Ecto neural progenitor cell (in vitro differentiated cells): ENCODE results near the gene PARP1.

Experiments
- DNase-seq: peaks from one replicate; pipeline ENCODE4 v3.0.0-alpha.2; 2018; ENCODE audit warnings: low spot score

Gene PARP1

DNA sequence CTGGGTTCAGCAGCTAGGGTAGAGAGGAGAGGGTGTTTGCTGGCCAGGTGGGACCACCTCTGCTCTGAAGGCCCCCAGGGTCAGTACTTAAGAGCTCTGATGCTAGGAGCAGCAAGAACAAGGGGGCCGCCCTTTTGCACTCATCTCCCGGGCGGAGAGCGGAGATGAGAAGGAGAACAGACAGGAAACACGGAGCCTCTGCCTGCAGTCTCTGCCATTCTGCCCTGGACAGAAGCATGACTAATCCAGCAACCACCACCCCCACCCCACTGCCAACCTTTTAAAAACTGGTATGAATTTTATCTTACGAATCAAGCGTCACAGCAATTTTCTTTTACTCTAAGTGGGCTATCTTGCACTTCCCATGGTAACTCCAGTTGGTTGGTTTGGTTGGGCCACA is 34.5 kb downstream of the PARP1 start:
- no peak for DNase-seq

- no peak for DNase-seq
Observed at GRCh38 chr1:226372885-226373284, 35.0 kb downstream of the PARP1 start.

- DNase-seq, result no peak
Observed at GRCh38 chr1:226371866-226372490, 35.9 kb downstream of the PARP1 start.

- no peak for DNase-seq
Observed at GRCh38 chr1:226371027-226371694, 36.7 kb downstream of the PARP1 start.

DNA sequence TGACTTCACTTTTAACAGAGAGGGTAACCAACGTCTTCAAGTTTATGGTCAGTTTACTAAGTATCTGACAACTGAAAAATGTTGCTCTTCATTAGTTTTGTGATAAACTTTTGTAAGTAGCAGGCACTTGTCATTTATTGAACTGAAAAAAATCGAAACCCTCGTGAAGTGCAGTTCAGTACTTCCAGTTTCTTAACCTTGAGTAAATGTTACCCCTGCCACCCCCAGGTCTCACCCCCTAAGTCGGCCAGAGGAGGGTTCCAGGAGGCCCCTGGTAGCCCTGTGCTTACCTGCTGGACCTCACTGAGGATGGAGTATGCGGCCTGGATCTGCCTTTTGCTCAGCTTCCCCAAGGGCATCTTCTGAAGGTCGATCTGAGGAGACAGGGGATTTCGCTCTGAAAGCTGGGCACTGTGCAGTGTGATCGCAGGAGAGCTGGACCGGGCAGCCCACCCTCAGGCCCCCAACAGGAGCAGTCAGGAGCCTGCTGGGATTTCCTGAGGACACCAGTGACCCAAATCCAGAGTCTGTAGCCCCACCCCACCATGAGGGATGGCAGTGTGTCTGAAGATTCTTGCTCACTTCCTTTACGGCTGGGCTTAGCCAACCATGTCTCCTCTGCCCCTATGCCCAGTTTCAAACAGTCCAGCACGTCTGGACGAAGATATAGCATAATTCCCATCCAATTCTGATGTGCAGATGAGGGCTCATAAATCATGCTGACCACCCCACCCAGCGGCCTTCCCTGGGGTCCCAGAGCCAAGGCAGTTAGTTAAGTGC is 37.6 kb downstream of the PARP1 start:
- no peak for DNase-seq

- DNase-seq, result no peak
Observed at GRCh38 chr1:226369110-226369509, 38.8 kb downstream of the PARP1 start.

DNA sequence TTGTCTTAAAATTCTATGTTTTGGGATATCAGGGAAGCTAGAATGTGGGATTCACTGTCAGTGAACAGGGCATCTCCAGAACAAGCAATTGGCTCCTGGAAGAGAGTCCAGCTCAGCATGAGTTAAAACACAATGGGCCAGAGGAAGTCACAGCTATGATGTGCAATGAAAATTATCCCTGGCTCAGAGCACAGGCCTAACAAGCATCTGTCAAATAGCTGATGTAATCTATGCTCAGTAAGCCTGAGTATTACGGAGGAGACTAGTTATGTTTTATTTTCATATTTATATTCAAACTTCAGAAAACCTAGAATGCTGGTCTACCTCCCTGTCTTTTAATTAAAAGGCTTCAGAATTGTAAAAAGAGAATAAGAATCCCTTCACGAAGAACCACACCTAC is 41.6 kb downstream of the PARP1 start:
- no peak for DNase-seq

- DNase-seq, result no peak
Observed at GRCh38 chr1:226365831-226366231, 42.1 kb downstream of the PARP1 start.

GRCh38 chr1:226364901-226365565 is 42.9 kb downstream of the PARP1 start:
- DNase-seq, result no peak

DNA sequence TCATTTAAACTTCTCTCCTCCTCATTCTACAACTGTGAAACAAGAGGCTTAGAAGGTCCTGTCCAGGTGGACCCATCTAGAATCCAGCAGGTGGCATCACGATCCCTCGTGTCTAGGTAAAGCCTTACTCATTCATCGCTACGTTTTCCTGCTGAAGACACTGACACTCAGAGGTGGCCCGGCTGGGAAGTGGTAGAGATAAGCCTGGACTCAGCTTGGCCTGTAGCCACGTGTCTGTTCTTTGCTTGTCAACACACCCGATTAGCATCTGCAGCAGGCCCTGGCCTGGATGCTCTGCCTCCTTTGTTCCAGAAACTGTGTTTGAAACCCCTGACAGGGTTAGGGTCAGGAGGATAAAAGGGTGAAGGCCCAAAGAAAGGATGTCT is 43.4 kb downstream of the PARP1 start:
- no peak for DNase-seq

DNA sequence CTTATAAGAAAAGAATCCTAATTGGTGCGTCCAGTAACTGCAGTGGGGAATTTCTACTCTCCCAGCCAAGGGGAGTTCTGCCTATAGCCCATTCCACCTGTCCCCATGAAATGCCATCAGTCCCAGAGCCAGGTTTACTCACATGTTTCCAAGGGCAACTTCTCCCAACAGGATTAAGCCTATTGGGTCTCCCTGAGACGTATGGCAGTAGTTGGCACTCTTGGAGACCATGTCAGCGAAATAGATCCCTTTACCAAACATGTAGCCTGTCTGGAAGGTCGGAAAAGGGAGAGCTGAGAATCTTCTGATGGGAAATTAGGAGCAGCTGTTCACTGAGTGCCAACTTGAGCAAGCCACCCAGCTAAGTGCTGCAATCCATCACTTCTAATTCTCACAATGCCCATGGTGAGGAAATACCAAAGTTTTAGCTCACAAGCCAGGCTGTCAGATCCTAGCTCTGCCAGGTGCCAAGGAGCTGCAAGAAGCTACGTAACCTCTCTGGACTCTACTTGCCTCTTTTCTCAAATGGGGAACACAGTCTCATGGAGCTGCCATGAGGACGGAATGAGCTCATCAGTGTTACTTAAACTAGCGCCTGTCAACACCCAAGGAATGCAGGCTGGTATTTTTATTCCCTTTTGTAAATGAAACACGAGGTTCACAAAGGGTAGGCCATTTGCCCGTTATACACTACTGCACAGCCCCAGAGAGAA is 43.9 kb downstream of the PARP1 start:
- DNase-seq, result no peak

GRCh38 chr1:226362891-226363447 is 44.9 kb downstream of the PARP1 start:
- DNase-seq, result no peak

- no peak for DNase-seq
Observed at GRCh38 chr1:226362361-226362760, 45.5 kb downstream of the PARP1 start.

DNA sequence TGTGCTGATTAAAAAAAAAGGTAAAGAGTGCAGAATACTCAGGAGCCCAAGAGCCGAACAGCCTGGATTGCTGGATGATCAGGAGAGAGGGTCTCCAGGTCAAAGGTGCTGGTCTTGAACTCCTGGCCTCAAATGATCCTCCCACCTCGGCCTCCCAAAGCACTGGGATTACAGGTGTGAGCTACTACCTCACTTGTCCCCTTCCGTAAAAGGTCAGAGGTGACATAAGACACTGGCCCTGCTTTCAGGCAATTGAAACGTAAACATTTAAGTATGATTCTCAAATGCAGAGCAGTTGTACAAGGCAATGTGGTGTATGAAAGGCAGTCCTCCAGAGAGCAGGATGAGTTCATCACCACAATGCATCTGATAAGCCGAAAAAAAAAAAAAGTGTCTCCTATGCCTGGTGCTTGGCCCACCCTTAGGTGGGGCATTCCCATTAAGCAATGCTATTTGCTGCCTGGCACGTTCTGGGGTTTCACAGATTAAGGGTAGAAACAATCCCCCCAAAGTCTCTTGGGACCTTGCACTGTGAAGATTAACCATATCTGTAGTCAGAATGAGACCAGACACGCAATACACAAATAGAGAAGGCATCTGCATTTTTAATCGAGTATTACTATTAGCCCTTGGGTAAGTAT is 47.7 kb downstream of the PARP1 start:
- no peak for DNase-seq

DNA sequence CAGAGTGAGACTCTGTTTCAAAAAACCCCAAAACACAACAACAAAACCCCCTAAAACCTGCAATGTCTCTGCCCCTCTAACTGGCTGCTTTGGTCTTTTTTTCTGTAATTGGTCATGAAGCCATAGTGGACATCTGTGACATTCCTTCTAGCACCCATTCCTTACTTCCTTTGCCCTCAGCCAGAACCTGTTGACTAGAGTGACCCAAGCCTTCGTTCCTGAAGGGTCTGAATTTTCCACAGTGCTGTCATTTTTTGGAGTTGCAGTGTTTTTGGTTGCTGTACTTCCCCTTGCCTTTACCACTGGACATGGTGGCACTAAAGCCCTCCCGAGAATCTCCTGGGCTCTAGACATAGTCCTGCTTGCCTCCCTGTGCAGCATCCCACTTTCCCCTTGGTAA is 50.5 kb downstream of the PARP1 start:
- no peak for DNase-seq

DNA sequence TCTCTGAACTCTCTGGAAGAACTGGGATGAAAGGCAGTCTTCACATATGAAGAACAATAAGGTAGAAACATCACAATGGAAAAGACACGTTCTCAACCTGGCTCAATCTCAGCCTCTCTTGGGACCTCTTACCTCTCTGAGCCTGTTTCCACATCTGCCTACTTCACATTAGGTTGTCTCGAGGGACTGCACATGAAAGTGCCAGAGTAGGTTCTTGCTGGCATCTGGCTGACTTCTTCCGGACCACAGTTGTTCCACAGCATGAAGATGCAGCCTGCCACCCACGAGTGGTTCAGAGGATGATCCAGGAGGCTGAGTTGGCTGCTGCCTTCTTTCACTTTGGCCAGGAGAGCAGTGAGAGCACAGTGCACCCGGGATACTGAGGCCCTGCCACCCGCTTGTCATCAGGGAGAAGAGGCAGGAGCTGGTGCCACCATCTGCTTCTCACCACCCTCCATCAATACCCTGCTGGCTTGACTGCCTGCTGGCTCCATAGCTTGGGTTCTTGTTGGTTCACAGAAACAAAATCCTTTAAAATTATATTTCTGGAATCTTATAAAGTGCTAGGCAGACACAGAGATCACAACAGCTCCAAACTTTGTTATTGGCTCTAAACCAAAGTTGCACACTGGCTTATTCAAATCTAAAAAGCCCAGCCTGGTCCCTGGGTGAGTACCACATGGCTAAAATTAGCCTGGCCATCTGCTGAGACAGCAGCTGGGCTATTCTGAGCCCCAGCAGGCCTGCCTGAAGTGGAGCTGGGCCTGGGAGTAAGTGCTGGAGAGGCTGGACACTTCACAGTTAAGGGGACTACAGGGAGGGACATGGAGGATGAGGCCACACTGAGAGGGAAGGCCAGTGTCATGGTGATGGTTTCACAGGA is 52.0 kb downstream of the PARP1 start:
- no peak for DNase-seq

- DNase-seq, result no peak
Observed at GRCh38 chr1:226355016-226355415, 52.9 kb downstream of the PARP1 start.

GRCh38 chr1:226353698-226354525 is 54.0 kb downstream of the PARP1 start:
- DNase-seq, result no peak

DNA sequence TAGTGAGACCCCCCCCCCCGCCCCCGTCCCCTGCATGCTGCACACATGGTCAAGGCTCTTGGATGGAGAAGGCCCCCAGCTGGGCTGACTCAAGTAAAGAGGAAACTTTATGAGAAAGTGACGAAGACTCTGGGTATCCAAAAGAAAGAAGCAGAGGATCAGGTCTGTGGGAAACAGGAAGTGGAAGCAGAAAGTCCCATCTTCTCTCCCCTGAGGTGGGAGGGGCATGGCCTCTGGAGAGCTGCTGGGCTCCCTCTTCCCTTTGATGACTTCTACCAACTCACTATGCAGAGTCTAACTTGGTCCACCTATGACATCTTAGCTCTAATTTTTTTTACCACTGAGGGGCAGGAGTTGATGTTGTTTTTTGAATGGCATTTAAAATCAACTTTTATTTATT is 56.2 kb downstream of the PARP1 start:
- no peak for DNase-seq

DNA sequence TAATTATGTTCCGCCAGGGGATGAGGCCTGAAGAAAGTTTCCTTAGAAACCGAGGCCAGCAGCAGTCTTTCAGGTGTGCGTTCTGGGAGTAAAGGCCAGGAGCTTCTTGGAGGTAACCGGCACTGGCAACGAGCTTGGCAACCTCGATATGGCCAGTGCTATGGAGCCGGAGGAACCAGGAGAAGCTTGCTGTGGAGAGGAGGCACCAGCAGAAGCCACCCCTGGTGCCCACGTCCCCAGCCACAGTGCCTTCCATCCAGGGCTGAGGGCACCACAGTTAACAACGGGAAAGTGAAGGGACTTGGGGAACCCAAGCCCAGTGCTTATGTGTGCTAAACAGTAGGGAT is 57.4 kb downstream of the PARP1 start:
- no peak for DNase-seq
